ENCODE results near the gene LRP1B.

LRP1B gene

DNA sequence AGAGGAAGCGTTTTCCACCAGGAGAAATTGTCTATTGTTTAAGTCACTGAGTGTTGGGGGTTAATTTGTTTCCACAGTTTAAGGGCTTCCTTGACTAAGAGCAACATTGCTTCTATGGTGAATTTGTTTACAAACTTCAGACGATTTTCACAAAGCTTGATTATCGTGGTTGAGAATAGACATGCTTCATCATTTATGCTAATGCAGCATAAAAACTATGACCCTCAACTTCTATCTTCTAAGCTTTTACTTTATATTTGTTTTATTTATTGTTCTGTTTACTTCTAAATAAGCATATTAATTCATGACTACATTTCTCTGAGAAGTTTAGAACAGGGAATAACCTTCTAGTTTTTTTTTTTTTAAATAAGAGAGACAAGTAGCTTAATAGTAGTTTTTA lies 483.5 kb downstream of the LRP1B start:
- Histone ChIP-seq H3K4me1 (ENCODE audit: control insufficient read depth, low read depth, low read length) (no peaks in the 10 kb centered on the region), H3K36me3 (ENCODE audit: control insufficient read depth, insufficient read depth, low read length) (no peaks in the 10 kb centered on the region), H3K56ac (ENCODE audit: low read length) (no peak overlapping the region), H3K79me1 (ENCODE audit: low read length) (no peaks in the 10 kb centered on the region), H3K9ac (ENCODE audit: low read length) (no peak overlapping the region), H4K8ac (ENCODE audit: low read depth, low read length) (no peak overlapping the region), H2BK5ac (ENCODE audit: low read length) (no peak overlapping the region), H3K27me3 (ENCODE audit: insufficient read depth, low read length, poor library complexity) (no peaks in the 10 kb centered on the region), H3K27ac (ENCODE audit: low read depth, low read length) (no peak overlapping the region), H2BK120ac (ENCODE audit: low read depth, low read length) (no peak overlapping the region), H2AK5ac (ENCODE audit: low read length) (no peak overlapping the region), H2BK15ac (replicated peaks; ENCODE audit: low read depth) (no peak overlapping the region), H3K79me2 (ENCODE audit: control insufficient read depth, insufficient read depth, low read length) (no peaks in the 10 kb centered on the region), H3K23ac (ENCODE audit: low read length) (no peak overlapping the region), H3K4me3 (ENCODE audit: low read length) (no peak overlapping the region), H3K4ac (ENCODE audit: low read depth, low read length) (no peak overlapping the region), H3K18ac (ENCODE audit: low read length) (no peak overlapping the region), H3K4me2 (ENCODE audit: low read length) (no peak overlapping the region), H4K5ac (ENCODE audit: low read length) (no peak overlapping the region)
- DNase-seq: no peak
- no CpG with 5 or more reads among the region's 3 CpGs for WGBS (ENCODE audit: extremely low coverage, insufficient coverage, low lambda C conversion rate)

DNA sequence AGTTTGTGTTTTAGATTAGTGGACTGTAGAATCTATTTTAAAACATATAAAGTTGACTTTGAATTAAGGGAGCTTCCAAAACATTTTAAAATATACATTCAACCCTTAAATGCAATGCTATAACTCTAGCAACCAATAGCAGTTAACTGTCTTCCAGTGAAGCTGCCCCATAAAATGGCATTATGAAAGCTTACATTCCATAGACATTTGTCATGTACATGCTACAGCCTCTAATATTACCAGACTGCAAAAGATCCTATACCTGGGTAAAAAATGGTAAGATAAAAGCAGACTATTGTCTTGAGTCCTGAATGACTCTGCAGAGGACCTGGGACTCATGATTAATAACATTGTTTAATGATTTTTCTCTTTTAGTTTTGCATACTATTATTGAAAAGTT lies 489.4 kb downstream of the LRP1B start:
- Histone ChIP-seq H3K9ac (ENCODE audit: low read length) (no peak overlapping the region), H3K4me2 (ENCODE audit: low read length) (no peak overlapping the region), H2BK15ac (replicated peaks; ENCODE audit: low read depth) (no peak overlapping the region), H4K5ac (ENCODE audit: low read length) (no peak overlapping the region), H2AK5ac (ENCODE audit: low read length) (no peak overlapping the region), H3K4me3 (ENCODE audit: low read length) (no peak overlapping the region), H3K4me1 (ENCODE audit: control insufficient read depth, low read depth, low read length) (no peaks in the 10 kb centered on the region), H3K79me2 (ENCODE audit: control insufficient read depth, insufficient read depth, low read length) (no peaks in the 10 kb centered on the region), H3K36me3 (ENCODE audit: control insufficient read depth, insufficient read depth, low read length) (no peaks in the 10 kb centered on the region), H3K27ac (ENCODE audit: low read depth, low read length) (no peak overlapping the region), H2BK120ac (ENCODE audit: low read depth, low read length) (no peak overlapping the region), H3K4ac (ENCODE audit: low read depth, low read length) (no peak overlapping the region), H3K56ac (ENCODE audit: low read length) (no peak overlapping the region), H3K27me3 (ENCODE audit: insufficient read depth, low read length, poor library complexity) (no peaks in the 10 kb centered on the region), H3K79me1 (ENCODE audit: low read length) (no peaks in the 10 kb centered on the region), H3K23ac (ENCODE audit: low read length) (no peak overlapping the region), H4K8ac (ENCODE audit: low read depth, low read length) (no peak overlapping the region), H2BK5ac (ENCODE audit: low read length) (no peak overlapping the region), H3K18ac (ENCODE audit: low read length) (no peak overlapping the region)
- DNase-seq: no peak

DNA sequence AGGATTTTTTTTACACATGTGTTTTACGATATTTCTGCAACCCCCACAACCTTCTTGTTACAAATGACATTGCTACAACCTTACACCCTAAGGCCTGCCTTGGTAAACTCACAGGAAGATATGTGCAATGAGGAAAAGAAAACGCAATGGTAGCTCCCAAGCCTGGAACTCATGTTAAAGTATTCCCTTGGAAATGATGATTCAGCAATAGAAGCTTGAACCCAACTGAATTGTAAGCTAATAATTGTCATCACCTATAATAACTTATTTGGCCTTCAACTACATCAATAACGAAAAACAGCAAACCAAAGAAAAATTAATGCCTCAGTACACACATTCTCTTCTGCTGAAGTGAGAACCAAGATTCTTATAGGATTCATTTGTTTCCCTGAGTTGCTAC lies 491.0 kb downstream of the LRP1B start:
- no CpG with 5 or more reads among the region's 3 CpGs for WGBS (ENCODE audit: extremely low coverage, insufficient coverage, low lambda C conversion rate)
- H3K27me3 ChIP-seq (ENCODE audit: insufficient read depth, low read length, poor library complexity): no peaks in the 10 kb centered on the region
- no peaks in the 10 kb centered on the region for H3K36me3 ChIP-seq (ENCODE audit: control insufficient read depth, insufficient read depth, low read length)
- no peak overlapping the region for H2BK5ac ChIP-seq (ENCODE audit: low read length)
- H2BK120ac ChIP-seq (ENCODE audit: low read depth, low read length): no peak overlapping the region
- no peak overlapping the region for H3K4me3 ChIP-seq (ENCODE audit: low read length)
- H3K18ac ChIP-seq (ENCODE audit: low read length): no peak overlapping the region
- H3K79me1 ChIP-seq (ENCODE audit: low read length): no peaks in the 10 kb centered on the region
- no peak overlapping the region for H4K8ac ChIP-seq (ENCODE audit: low read depth, low read length)
- no peak overlapping the region for H3K4ac ChIP-seq (ENCODE audit: low read depth, low read length)
- no peak overlapping the region for H3K4me2 ChIP-seq (ENCODE audit: low read length)
- no peaks in the 10 kb centered on the region for H3K79me2 ChIP-seq (ENCODE audit: control insufficient read depth, insufficient read depth, low read length)
- no peak overlapping the region for H2BK15ac ChIP-seq (replicated peaks; ENCODE audit: low read depth)
- no peak overlapping the region for H4K5ac ChIP-seq (ENCODE audit: low read length)
- H3K56ac ChIP-seq (ENCODE audit: low read length): no peak overlapping the region
- H3K27ac ChIP-seq (ENCODE audit: low read depth, low read length): no peak overlapping the region
- H3K4me1 ChIP-seq (ENCODE audit: control insufficient read depth, low read depth, low read length): no peaks in the 10 kb centered on the region
- H3K9ac ChIP-seq (ENCODE audit: low read length): no peak overlapping the region
- H3K23ac ChIP-seq (ENCODE audit: low read length): no peak overlapping the region
- H2AK5ac ChIP-seq (ENCODE audit: low read length): no peak overlapping the region
- DNase-seq: no peak

DNA sequence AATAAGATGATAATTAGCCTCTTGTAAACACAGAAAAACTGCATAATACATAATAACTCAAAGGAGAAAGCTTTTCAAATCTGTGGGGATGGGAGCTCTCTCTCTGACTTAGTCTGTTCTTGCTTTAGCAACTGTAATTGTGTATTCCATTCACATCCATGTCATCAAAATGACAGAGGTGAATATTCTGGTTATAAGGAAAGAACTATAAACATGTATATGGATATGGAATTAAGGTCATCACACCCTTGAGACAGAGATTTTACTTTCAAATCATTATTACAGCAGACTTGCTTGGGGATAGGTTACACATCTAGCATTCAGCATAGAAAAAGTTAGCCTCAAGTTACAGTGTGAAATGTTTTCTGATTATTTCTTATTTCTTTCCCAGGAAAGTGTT lies 497.7 kb downstream of the LRP1B start:
- Histone ChIP-seq H4K8ac (ENCODE audit: low read depth, low read length) (no peak overlapping the region), H3K79me1 (ENCODE audit: low read length) (no peaks in the 10 kb centered on the region), H3K4me1 (ENCODE audit: control insufficient read depth, low read depth, low read length) (no peaks in the 10 kb centered on the region), H3K18ac (ENCODE audit: low read length) (no peak overlapping the region), H2AK5ac (ENCODE audit: low read length) (no peak overlapping the region), H2BK15ac (replicated peaks; ENCODE audit: low read depth) (no peak overlapping the region), H3K27ac (ENCODE audit: low read depth, low read length) (no peak overlapping the region), H3K4me3 (ENCODE audit: low read length) (no peak overlapping the region), H3K4ac (ENCODE audit: low read depth, low read length) (no peak overlapping the region), H4K5ac (ENCODE audit: low read length) (no peak overlapping the region), H3K27me3 (ENCODE audit: insufficient read depth, low read length, poor library complexity) (no peaks in the 10 kb centered on the region), H3K36me3 (ENCODE audit: control insufficient read depth, insufficient read depth, low read length) (no peaks in the 10 kb centered on the region), H2BK120ac (ENCODE audit: low read depth, low read length) (no peak overlapping the region), H2BK5ac (ENCODE audit: low read length) (no peak overlapping the region), H3K56ac (ENCODE audit: low read length) (no peak overlapping the region), H3K79me2 (ENCODE audit: control insufficient read depth, insufficient read depth, low read length) (no peaks in the 10 kb centered on the region), H3K23ac (ENCODE audit: low read length) (no peak overlapping the region), H3K9ac (ENCODE audit: low read length) (no peak overlapping the region), H3K4me2 (ENCODE audit: low read length) (no peak overlapping the region)
- DNase-seq: no peak

DNA sequence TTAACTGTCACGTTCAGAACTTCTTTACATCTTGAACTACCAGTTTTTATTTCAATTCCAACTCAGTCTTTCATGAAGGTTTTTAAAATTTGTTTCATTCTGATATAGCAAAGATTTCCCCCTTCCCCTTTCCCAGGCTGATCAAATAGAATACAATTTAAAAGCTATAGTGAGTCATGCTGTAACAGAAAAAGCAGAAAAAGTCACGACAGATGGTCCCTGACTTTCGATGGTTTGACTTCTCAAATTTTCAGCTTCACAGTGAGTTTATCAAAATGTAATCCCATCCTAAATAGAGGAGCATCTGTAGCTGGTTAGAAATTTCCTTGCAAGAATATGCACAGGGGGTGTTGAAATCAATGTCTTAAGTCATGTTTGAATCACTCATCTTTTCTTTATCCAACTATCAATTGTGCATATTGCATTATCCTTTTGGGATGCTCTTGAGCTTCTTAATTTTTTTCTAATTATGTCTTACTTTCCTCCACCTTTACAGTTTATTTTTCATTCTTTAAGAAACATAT lies 500.3 kb downstream of the LRP1B start:
- H3K27me3 ChIP-seq (ENCODE audit: insufficient read depth, low read length, poor library complexity): no peaks in the 10 kb centered on the region
- no peak overlapping the region for H3K56ac ChIP-seq (ENCODE audit: low read length)
- H4K5ac ChIP-seq (ENCODE audit: low read length): no peak overlapping the region
- no peak overlapping the region for H3K4me3 ChIP-seq (ENCODE audit: low read length)
- H2BK15ac ChIP-seq (replicated peaks; ENCODE audit: low read depth): no peak overlapping the region
- no CpG with 5 or more reads among the region's 3 CpGs for WGBS (ENCODE audit: extremely low coverage, insufficient coverage, low lambda C conversion rate)
- DNase-seq: no peak
- no peaks in the 10 kb centered on the region for H3K79me2 ChIP-seq (ENCODE audit: control insufficient read depth, insufficient read depth, low read length)
- no peak overlapping the region for H3K4me2 ChIP-seq (ENCODE audit: low read length)
- H2BK120ac ChIP-seq (ENCODE audit: low read depth, low read length): no peak overlapping the region
- no peaks in the 10 kb centered on the region for H3K4me1 ChIP-seq (ENCODE audit: control insufficient read depth, low read depth, low read length)
- H3K27ac ChIP-seq (ENCODE audit: low read depth, low read length): no peak overlapping the region
- no peaks in the 10 kb centered on the region for H3K79me1 ChIP-seq (ENCODE audit: low read length)
- no peak overlapping the region for H3K4ac ChIP-seq (ENCODE audit: low read depth, low read length)
- no peak overlapping the region for H3K18ac ChIP-seq (ENCODE audit: low read length)
- no peak overlapping the region for H3K23ac ChIP-seq (ENCODE audit: low read length)
- H2BK5ac ChIP-seq (ENCODE audit: low read length): no peak overlapping the region
- no peak overlapping the region for H2AK5ac ChIP-seq (ENCODE audit: low read length)
- H3K36me3 ChIP-seq (ENCODE audit: control insufficient read depth, insufficient read depth, low read length): no peaks in the 10 kb centered on the region
- H3K9ac ChIP-seq (ENCODE audit: low read length): no peak overlapping the region
- no peak overlapping the region for H4K8ac ChIP-seq (ENCODE audit: low read depth, low read length)

DNA sequence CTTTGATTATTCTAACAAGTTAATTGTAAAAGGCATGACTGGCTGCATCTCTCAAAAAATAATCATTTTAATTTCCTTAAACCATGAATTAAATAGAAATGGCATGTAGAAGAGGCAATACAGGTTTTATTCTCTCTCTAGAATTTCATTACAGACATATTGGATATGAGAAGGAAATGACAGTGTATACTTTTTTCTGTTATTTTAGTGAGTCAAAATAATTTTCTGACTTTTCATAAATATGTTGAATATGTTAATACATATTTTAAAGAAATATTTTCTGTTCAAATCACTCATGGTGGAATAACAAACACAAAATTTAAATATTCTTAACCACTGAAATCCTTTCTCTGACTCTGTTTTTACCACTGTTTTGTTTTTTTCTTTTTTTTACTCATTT lies 510.4 kb downstream of the LRP1B start:
- Histone ChIP-seq H3K36me3 (ENCODE audit: control insufficient read depth, insufficient read depth, low read length) (no peaks in the 10 kb centered on the region), H2AK5ac (ENCODE audit: low read length) (no peak overlapping the region), H3K4me2 (ENCODE audit: low read length) (no peak overlapping the region), H3K27ac (ENCODE audit: low read depth, low read length) (no peak overlapping the region), H4K5ac (ENCODE audit: low read length) (no peak overlapping the region), H3K79me2 (ENCODE audit: control insufficient read depth, insufficient read depth, low read length) (no peaks in the 10 kb centered on the region), H4K8ac (ENCODE audit: low read depth, low read length) (no peak overlapping the region), H2BK120ac (ENCODE audit: low read depth, low read length) (no peak overlapping the region), H3K9ac (ENCODE audit: low read length) (no peak overlapping the region), H3K4me1 (ENCODE audit: control insufficient read depth, low read depth, low read length) (no peaks in the 10 kb centered on the region), H2BK15ac (replicated peaks; ENCODE audit: low read depth) (no peak overlapping the region), H3K27me3 (ENCODE audit: insufficient read depth, low read length, poor library complexity) (no peaks in the 10 kb centered on the region), H3K79me1 (ENCODE audit: low read length) (no peaks in the 10 kb centered on the region), H3K56ac (ENCODE audit: low read length) (no peak overlapping the region), H3K4ac (ENCODE audit: low read depth, low read length) (no peak overlapping the region), H3K23ac (ENCODE audit: low read length) (no peak overlapping the region), H3K18ac (ENCODE audit: low read length) (no peak overlapping the region), H2BK5ac (ENCODE audit: low read length) (no peak overlapping the region), H3K4me3 (ENCODE audit: low read length) (no peak overlapping the region)
- no peak for DNase-seq
